HepG2 (cell line): ENCODE measurements around the gene AGPAT3. TPM values are rescaled to one million over a fixed set of nuclear protein-coding genes. Genes with fewer than 3 reads are reported as not detected.

Source experiments
- ATAC-seq: fragments of 200-7000 bp; cut with Tn5 transposase; 3 replicates; pipeline ENCODE4 v1.9.1; 2020; ENCODE audit warnings: mild to moderate bottlenecking, moderate library complexity
- BruUV-seq: library from RNA; stranded (reverse); fragments of 400-500 nt; replicated peaks from 2 replicates; lab custom pipeline; 2021; lab: Mats Ljungman, UMichigan
- CTCF ChIA-PET: fragments of 300-600 bp; formaldehyde crosslinking; extraction: SDS; loops from one replicate; lab custom pipeline; 2021; ENCODE audit warnings: low total read pairs, inconsistent platforms, low intra/inter-chr PET ratio; lab: Yijun Ruan, JAX
- POLR2A ChIA-PET: fragments of 350-600 bp; sonication (Branson Sonifier 250); formaldehyde crosslinking; loops from one replicate; lab custom pipeline; 2020; ENCODE audit warnings: antibody characterized with exemption, inconsistent platforms; lab: Yijun Ruan, JAX
- DNase-seq: peaks from one replicate; pipeline ENCODE4 v3.0.0-alpha.2; 2015; ENCODE audit warnings: low spot score
- FAIRE-seq: peaks from 3 replicates; lab custom pipeline; 2011; peaks lifted over from hg19 to GRCh38; lab: Jason Lieb, UNC
- H2AFZ ChIP-seq: one replicate; pipeline ENCODE4 v1.6.1; 2011; ENCODE audit warnings: low read length, inconsistent platforms
- H3K27ac ChIP-seq: fragments of 300-600 bp; 3 replicates; pipeline ENCODE4 v1.8.0; 2011; ENCODE audit warnings: mixed run types, mild to moderate bottlenecking, mixed read lengths, low read length, inconsistent platforms; ENCODE audit not compliant: insufficient read depth; ENCODE audit errors: extremely low read length
- H3K27me3 ChIP-seq, 2 experiments: fragments of 200-600 bp in 1 of 2; 2 replicates in 1 of 2; 3 replicates in 1 of 2; pipeline versions ENCODE4 v1.6.0 to v1.8.0; 2011; ENCODE audit warnings: low read length in 2 of 2, mild to moderate bottlenecking in 2 of 2, moderate library complexity in 2 of 2, inconsistent platforms in 1 of 2; ENCODE audit not compliant: insufficient read depth in 2 of 2, control insufficient read depth in 1 of 2
- H3K36me3 ChIP-seq, 2 experiments: fragments of 200-600 bp in 1 of 2; replicated peaks in 1 of 2; 2 replicates in 1 of 2; 3 replicates in 1 of 2; pipeline versions ENCODE4 v1.5.1 to v1.8.0; 2011; ENCODE audit warnings: low read length in 2 of 2, inconsistent platforms in 1 of 2; ENCODE audit not compliant: insufficient read depth in 2 of 2, control insufficient read depth in 1 of 2
- H3K4me1 ChIP-seq: 2 replicates; pipeline ENCODE4 v1.5.1; 2012; ENCODE audit warnings: low read length, inconsistent platforms; ENCODE audit not compliant: insufficient read depth
- H3K4me2 ChIP-seq: 2 replicates; pipeline ENCODE4 v1.6.0; 2011; ENCODE audit warnings: low read depth, low read length, inconsistent platforms
- H3K4me3 ChIP-seq, 3 experiments: fragments of 200-600 bp in 1 of 3; sonication (generic), shearing (Covaris generic) in 1 of 3; replicated peaks in 1 of 3; 2 replicates each; pipeline ENCODE4 v1.5.1; 2011 to 2016; ENCODE audit warnings: low read length in 3 of 3, inconsistent platforms in 2 of 3, low read depth in 2 of 3, mild to moderate bottlenecking in 2 of 3, control low read depth in 1 of 3, mixed read lengths in 1 of 3; ENCODE audit not compliant: insufficient read depth in 1 of 3
- H3K79me2 ChIP-seq: one replicate; pipeline ENCODE4 v1.6.1; 2011; ENCODE audit warnings: low read length, inconsistent platforms; ENCODE audit not compliant: insufficient read depth
- H3K9ac ChIP-seq: 2 replicates; pipeline ENCODE4 v1.6.0; 2011; ENCODE audit warnings: mild to moderate bottlenecking, low read depth, low read length, inconsistent platforms; ENCODE audit not compliant: insufficient read depth
- H3K9me3 ChIP-seq: 2 replicates; pipeline ENCODE4 v1.5.1; 2012; ENCODE audit warnings: mild to moderate bottlenecking, low read length
- H4K20me1 ChIP-seq: 2 replicates; pipeline ENCODE4 v1.6.0; 2011; ENCODE audit warnings: inconsistent platforms, mild to moderate bottlenecking, low read length, moderate library complexity; ENCODE audit not compliant: insufficient read depth
- AGO2 ChIP-seq: fragments of 200-400 bp; formaldehyde crosslinking; optimal IDR thresholded peaks from 2 replicates; pipeline ENCODE3; 2017; ENCODE audit warnings: mild to moderate bottlenecking, low read depth, low read length, moderate library complexity
- MIER2 ChIP-seq: IDR thresholded peaks from 2 replicates; pipeline ENCODE4 v1.6.1; 2016; ENCODE audit warnings: missing biosample characterization, missing genetic modification reagents
- RNF2 ChIP-seq: fragments of 450-650 bp; conservative IDR thresholded peaks from 2 replicates; pipeline ENCODE4 v1.6.1; 2016; ENCODE audit warnings: low read depth
- TEAD2 ChIP-seq: sonication (generic); formaldehyde crosslinking; IDR thresholded peaks from 2 replicates; pipeline ENCODE4 v1.9.0; 2021; ENCODE audit warnings: missing genetic modification reagents
- WGBS: methylation state at CpG from one replicate; pipeline ENCODE4 v1.1.6; 2017; ENCODE audit warnings: low lambda C conversion rate; 5-methylcytosine and 5-hydroxymethylcytosine counted together
- in situ Hi-C: cut with HindIII; loops from 2 replicates; pipeline ENCODE4 v1.10.0; 2017; ENCODE audit warnings: low pct_unique_long_range_greater_than_20kb; ENCODE audit not compliant: extremely low pct_ligation_motif_present
- intact Hi-C: fragments of 100-400 bp; cut with micrococcal nuclease; formaldehyde crosslinking; loops from one replicate; pipeline ENCODE4 v1.10.0; 2022; ENCODE audit not compliant: unreplicated experiment
- polyA plus RNA-seq, 8 experiments: library from polyadenylated mRNA; depleted of rRNA in 3 of 8; stranded (reverse) in 7 of 8; unstranded in 1 of 8; fragments of >200 nt; fragmentation: Illumina TruSeq in 4 of 8; extraction: Trizol in 4 of 8; gene quantifications; 2 replicates each; pipeline versions ENCODE4 v1.2.1 to v1.2.3, GENCODE V29; 2011 to 2016; ENCODE audit warnings: low read depth in 4 of 8, missing spikeins in 1 of 8, mixed read lengths in 1 of 8; ENCODE audit not compliant: insufficient read depth in 1 of 8
- total RNA-seq, 5 experiments: library from RNA; depleted of rRNA; stranded (reverse); fragments of >200 nt; fragmentation: Illumina TruSeq; extraction: Trizol; gene quantifications; 2 replicates each; pipeline ENCODE4 v1.2.3, GENCODE V29; 2016; ENCODE audit warnings: low read depth in 1 of 5

The AGPAT3 gene
- total and polyA plus RNA-seq, 2 of the 13 experiments (the other 11 are each of a cell fraction or from before 2014, with no cell fraction given) = 32.2 to 54.4 TPM

GRCh38 chr21:43983390-43983789 lies 118.4 kb downstream of the AGPAT3 start:
- POLR2A ChIA-PET = no interaction called here

GRCh38 chr21:43983860-43984420 lies 118.9 kb downstream of the AGPAT3 start:
- DNase-seq (no peak), FAIRE-seq (no peak), ATAC-seq (no peak)
- POLR2A ChIA-PET = no interaction called here
- Histone ChIP-seq H4K20me1 (no peaks in the 10 kb centered on the region), H2AFZ (no peak overlapping the region), H3K79me2 (no peaks in the 10 kb centered on the region), H3K27me3 (peaks cover 0 to 20% of the 10 kb centered on the region in 2 experiments; a peak in 2 of 5 replicates), H3K4me3 (no peak overlapping the region), H3K36me3 (peaks cover 2 to 12% of the 10 kb centered on the region in 2 experiments; a peak in 3 of 5 replicates), H3K4me1 (peaks cover 24% of the 10 kb centered on the region), H3K27ac (no peak overlapping the region), H3K9ac (no peak overlapping the region), H3K4me2 (no peak overlapping the region), H3K9me3 (no peaks in the 10 kb centered on the region)
- 93% methylated on average over 22 of the region's 25 CpGs for WGBS
- BruUV-seq = TSS peak; percentile 36
- CTCF ChIA-PET = no interaction called here
- in situ Hi-C loops = no loop called here
- intact Hi-C loops = no loop called here
- TF ChIP-seq AGO2 (peak; percentile 75), RNF2 (no peak)

More at GRCh38 chr21:43983390-43983789, 118.4 kb downstream of the AGPAT3 start:
- WGBS = 94% methylated on average over 17 of the region's 17 CpGs
- TF ChIP-seq MIER2 (CRISPR knock-in tag) = no peak
- TF ChIP-seq AGO2 = peak; percentile 53
- TF ChIP-seq TEAD2 (CRISPR knock-in tag) = no peak
- peaks cover 24% of the 10 kb centered on the region for H3K4me1 ChIP-seq
- H3K9me3 ChIP-seq = no peaks in the 10 kb centered on the region
- DNase-seq (no peak), ATAC-seq (no peak), FAIRE-seq (no peak)
- in situ Hi-C loops = no loop called here
- H4K20me1 ChIP-seq = no peaks in the 10 kb centered on the region
- intact Hi-C loops = no loop called here
- no peak overlapping the region for H3K27ac ChIP-seq
- no peak overlapping the region for H2AFZ ChIP-seq
- no peak overlapping the region for H3K9ac ChIP-seq
- H3K4me2 ChIP-seq = no peak overlapping the region
- BruUV-seq = no TSS peak
- no peaks in the 10 kb centered on the region for H3K79me2 ChIP-seq
- peaks cover 0 to 20% of the 10 kb centered on the region in 2 experiments; a peak in 2 of 5 replicates for H3K27me3 ChIP-seq
- H3K4me3 ChIP-seq = no peak overlapping the region
- peaks cover 2 to 12% of the 10 kb centered on the region in 2 experiments; a peak in 3 of 5 replicates for H3K36me3 ChIP-seq
- CTCF ChIA-PET = no interaction called here
